Neural progenitor cell (in vitro differentiated cells): ENCODE data around the gene KLHL26. TPM values are rescaled to one million over a fixed set of nuclear protein-coding genes. Genes with fewer than 3 reads are reported as not detected.

ENCODE experiments used
- DNase-seq: peaks from one replicate; pipeline ENCODE4 v3.0.0-alpha.2; 2016; ENCODE audit warnings: low spot score
- H2AFZ ChIP-seq: fragments of 200-600 bp; sonication (generic); replicated peaks from 2 replicates; pipeline ENCODE4 v1.6.1; 2016; ENCODE audit warnings: antibody characterized with exemption
- H3F3A ChIP-seq: fragments of 200-600 bp; sonication (generic); 2 replicates; pipeline ENCODE4 v1.6.1; 2016; ENCODE audit warnings: antibody characterized with exemption, low read depth
- H3K27ac ChIP-seq: fragments of 200-600 bp; sonication (generic); 2 replicates; pipeline ENCODE4 v1.5.1; 2016; ENCODE audit warnings: mild to moderate bottlenecking
- H3K27me3 ChIP-seq: fragments of 200-600 bp; sonication (generic); 2 replicates; pipeline ENCODE4 v1.6.1; 2016; ENCODE audit warnings: mild to moderate bottlenecking, moderate library complexity
- H3K36me3 ChIP-seq: fragments of 200-600 bp; sonication (generic); 2 replicates; pipeline ENCODE4 v1.5.1; 2016
- H3K4me1 ChIP-seq: fragments of 200-600 bp; sonication (generic); 2 replicates; pipeline ENCODE4 v1.6.1; 2016; ENCODE audit warnings: mixed run types
- H3K4me2 ChIP-seq: fragments of 200-600 bp; sonication (generic); 2 replicates; pipeline ENCODE4 v1.6.1; 2016
- H3K4me3 ChIP-seq: fragments of 200-600 bp; sonication (generic); 2 replicates; pipeline ENCODE4 v1.5.1; 2016
- H3K79me2 ChIP-seq: fragments of 200-600 bp; sonication (generic); 2 replicates; pipeline ENCODE4 v1.6.1; 2016; ENCODE audit warnings: low read depth
- H3K9ac ChIP-seq: fragments of 200-600 bp; sonication (generic); 2 replicates; pipeline ENCODE4 v1.6.1; 2016
- H3K9me3 ChIP-seq: fragments of 200-600 bp; sonication (generic); 2 replicates; pipeline ENCODE4 v1.5.1; 2016; ENCODE audit warnings: low read depth
- H4K20me1 ChIP-seq: fragments of 200-600 bp; sonication (generic); 2 replicates; pipeline ENCODE4 v1.6.1; 2016; ENCODE audit warnings: low read depth
- H3K27ac Mint-ChIP-seq: 3 replicates; pipeline ENCODE4 v1.8.0; 2021; ENCODE audit warnings: mixed read lengths
- H3K27me3 Mint-ChIP-seq: 2 replicates; pipeline ENCODE4 v1.8.0; 2022; ENCODE audit warnings: low read depth, mild to moderate bottlenecking, inconsistent platforms, moderate library complexity, mixed read lengths; ENCODE audit not compliant: insufficient read depth
- H3K36me3 Mint-ChIP-seq: 3 replicates; pipeline ENCODE4 v1.8.0; 2021; ENCODE audit warnings: mixed read lengths
- H3K4me1 Mint-ChIP-seq: 3 replicates; pipeline ENCODE4 v1.8.0; 2021; ENCODE audit warnings: mixed read lengths
- H3K4me3 Mint-ChIP-seq: 3 replicates; pipeline ENCODE4 v1.8.0; 2021; ENCODE audit warnings: mild to moderate bottlenecking, moderate library complexity, mixed read lengths
- H3K9me3 Mint-ChIP-seq: 3 replicates; pipeline ENCODE4 v1.8.0; 2020; ENCODE audit warnings: mixed read lengths
- EZH2 ChIP-seq: fragments of 200-600 bp; sonication (generic); IDR thresholded peaks from 2 replicates; pipeline ENCODE4 v1.6.1; 2017; ENCODE audit warnings: antibody characterized with exemption, mild to moderate bottlenecking, moderate library complexity
- EZH2phosphoT487 ChIP-seq: fragments of 200-600 bp; sonication (generic); IDR thresholded peaks from 2 replicates; pipeline ENCODE4 v1.6.1; 2017; ENCODE audit warnings: antibody characterized with exemption
- total RNA-seq: library from RNA; depleted of rRNA; stranded (reverse); fragments of >200 nt; gene quantifications from 2 replicates; pipeline ENCODE4 v1.2.3, GENCODE V29; 2015; ENCODE audit warnings: low replicate concordance
- TF ChIP-seq, protein P1 (sequence below): fragments of 200-600 bp; sonication (generic); IDR thresholded peaks from 2 replicates; pipeline ENCODE4 v1.5.1; 2017; ENCODE audit warnings: antibody characterized with exemption, mild to moderate bottlenecking

The KLHL26 gene
- total RNA-seq, 1 donor from 2014 or later, result 5.8 TPM

DNA sequence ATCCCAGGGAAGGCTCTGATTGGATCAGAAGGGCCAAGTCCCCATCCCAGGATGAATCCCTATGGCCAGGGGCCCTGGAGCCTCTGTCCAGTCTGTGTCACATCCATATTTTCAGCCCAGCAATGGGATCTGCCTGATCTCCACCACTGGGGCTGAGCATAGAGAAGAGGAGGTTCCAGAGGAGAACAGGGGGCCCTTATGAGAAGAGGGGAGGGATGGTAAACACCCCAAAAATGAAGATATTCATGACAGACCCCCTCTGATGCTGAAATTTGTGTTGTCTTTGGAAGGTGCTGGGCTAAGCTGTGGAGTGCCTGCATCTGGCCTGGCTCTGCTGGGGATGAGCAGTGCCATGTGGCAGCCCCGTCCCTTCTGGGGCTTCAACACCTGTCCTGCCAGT is 14.5 kb downstream of the KLHL26 start:
- Mint-ChIP-seq H3K4me1 (peaks cover 61% of the 10 kb centered on the region), H3K9me3 (no peaks in the 10 kb centered on the region), H3K4me3 (peak overlapping the region; percentile 50), H3K27me3 (peaks cover 12% of the 10 kb centered on the region), H3K27ac (peak overlapping the region; percentile 33), H3K36me3 (peaks cover 5% of the 10 kb centered on the region)
- Histone ChIP-seq H3K4me3 (no peak overlapping the region), H3K9ac (no peak overlapping the region), H3K36me3 (no peaks in the 10 kb centered on the region), H3F3A (no peaks in the 10 kb centered on the region), H4K20me1 (peaks cover 74% of the 10 kb centered on the region), H3K9me3 (no peaks in the 10 kb centered on the region), H3K79me2 (no peaks in the 10 kb centered on the region), H3K4me2 (no peak overlapping the region), H3K27ac (no peak overlapping the region), H3K27me3 (no peaks in the 10 kb centered on the region), H3K4me1 (peaks cover 9% of the 10 kb centered on the region), H2AFZ (no peak overlapping the region)
- DNase-seq, result no peak
- TF ChIP-seq EZH2 (no peak), EZH2phosphoT487 (no peak)
- TF ChIP-seq, protein P1, sequence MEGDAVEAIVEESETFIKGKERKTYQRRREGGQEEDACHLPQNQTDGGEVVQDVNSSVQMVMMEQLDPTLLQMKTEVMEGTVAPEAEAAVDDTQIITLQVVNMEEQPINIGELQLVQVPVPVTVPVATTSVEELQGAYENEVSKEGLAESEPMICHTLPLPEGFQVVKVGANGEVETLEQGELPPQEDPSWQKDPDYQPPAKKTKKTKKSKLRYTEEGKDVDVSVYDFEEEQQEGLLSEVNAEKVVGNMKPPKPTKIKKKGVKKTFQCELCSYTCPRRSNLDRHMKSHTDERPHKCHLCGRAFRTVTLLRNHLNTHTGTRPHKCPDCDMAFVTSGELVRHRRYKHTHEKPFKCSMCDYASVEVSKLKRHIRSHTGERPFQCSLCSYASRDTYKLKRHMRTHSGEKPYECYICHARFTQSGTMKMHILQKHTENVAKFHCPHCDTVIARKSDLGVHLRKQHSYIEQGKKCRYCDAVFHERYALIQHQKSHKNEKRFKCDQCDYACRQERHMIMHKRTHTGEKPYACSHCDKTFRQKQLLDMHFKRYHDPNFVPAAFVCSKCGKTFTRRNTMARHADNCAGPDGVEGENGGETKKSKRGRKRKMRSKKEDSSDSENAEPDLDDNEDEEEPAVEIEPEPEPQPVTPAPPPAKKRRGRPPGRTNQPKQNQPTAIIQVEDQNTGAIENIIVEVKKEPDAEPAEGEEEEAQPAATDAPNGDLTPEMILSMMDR, result no peak

DNA sequence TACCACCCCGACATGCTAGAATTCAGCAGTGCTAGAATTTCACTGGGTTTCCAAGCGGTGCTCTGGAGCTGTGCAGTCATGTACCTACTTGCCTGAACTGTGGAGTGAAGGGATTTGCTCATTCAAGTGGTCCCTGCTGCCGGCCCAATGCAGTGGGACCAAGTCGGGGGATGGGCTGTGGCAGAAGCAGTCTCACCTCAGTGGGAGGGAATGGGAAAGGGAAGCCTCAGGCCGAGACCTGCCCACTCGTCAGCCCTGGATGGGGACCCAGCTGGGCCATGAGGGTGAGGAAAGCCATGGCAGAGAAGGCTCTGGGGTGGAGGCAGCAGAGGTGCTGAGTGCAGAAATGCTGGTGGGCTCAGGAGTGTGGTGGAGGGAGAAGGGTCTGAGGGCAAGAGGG is 14.9 kb downstream of the KLHL26 start:
- peaks cover 9% of the 10 kb centered on the region for H3K4me1 ChIP-seq
- peak overlapping the region; percentile 50 for H3K4me3 Mint-ChIP-seq
- no peaks in the 10 kb centered on the region for H3K79me2 ChIP-seq
- H3K9ac ChIP-seq, result no peak overlapping the region
- H3K4me3 ChIP-seq, result no peak overlapping the region
- no peaks in the 10 kb centered on the region for H3K9me3 Mint-ChIP-seq
- H3F3A ChIP-seq, result no peaks in the 10 kb centered on the region
- H3K27ac ChIP-seq, result no peak overlapping the region
- H3K27me3 Mint-ChIP-seq, result peaks cover 12% of the 10 kb centered on the region
- no peaks in the 10 kb centered on the region for H3K9me3 ChIP-seq
- TF ChIP-seq, protein P1, result no peak
- TF ChIP-seq EZH2phosphoT487 (no peak), EZH2 (no peak)
- peaks cover 73% of the 10 kb centered on the region for H4K20me1 ChIP-seq
- no peak for DNase-seq
- no peak overlapping the region for H2AFZ ChIP-seq
- peaks cover 60% of the 10 kb centered on the region for H3K4me1 Mint-ChIP-seq
- peaks cover 5% of the 10 kb centered on the region for H3K36me3 Mint-ChIP-seq
- no peaks in the 10 kb centered on the region for H3K36me3 ChIP-seq
- H3K27me3 ChIP-seq, result no peaks in the 10 kb centered on the region
- peak overlapping the region; percentile 33 for H3K27ac Mint-ChIP-seq
- no peak overlapping the region for H3K4me2 ChIP-seq

DNA sequence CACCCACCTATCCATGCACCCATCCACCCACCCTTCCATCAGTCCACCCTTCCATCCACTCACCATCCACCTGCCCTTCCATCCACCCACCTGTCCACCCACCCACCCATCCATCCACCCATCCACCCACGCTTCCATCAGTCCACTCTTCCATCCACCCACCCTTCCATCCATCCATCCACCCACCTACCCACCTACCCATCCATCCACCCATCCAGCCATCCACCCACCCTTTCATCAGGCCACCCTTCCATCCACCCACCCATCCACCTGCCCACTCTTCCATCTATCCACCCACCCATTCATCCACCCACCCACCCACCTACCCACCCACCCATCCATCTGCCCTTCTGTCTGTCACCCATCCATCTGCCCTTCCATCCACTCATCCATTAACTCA is 17.0 kb downstream of the KLHL26 start:
- Histone ChIP-seq H3K9ac (no peak overlapping the region), H3K4me1 (peaks cover 18% of the 10 kb centered on the region), H3K4me3 (no peak overlapping the region), H2AFZ (no peak overlapping the region), H3K27ac (no peak overlapping the region), H4K20me1 (peaks cover 74% of the 10 kb centered on the region), H3K79me2 (no peaks in the 10 kb centered on the region), H3K9me3 (no peaks in the 10 kb centered on the region), H3K4me2 (no peak overlapping the region), H3K27me3 (no peaks in the 10 kb centered on the region), H3F3A (no peaks in the 10 kb centered on the region), H3K36me3 (no peaks in the 10 kb centered on the region)
- peaks cover 7% of the 10 kb centered on the region for H3K27me3 Mint-ChIP-seq
- DNase-seq, result no peak
- no peak overlapping the region for H3K4me3 Mint-ChIP-seq
- no peaks in the 10 kb centered on the region for H3K9me3 Mint-ChIP-seq
- TF ChIP-seq EZH2phosphoT487, result no peak
- no peak for TF ChIP-seq EZH2
- TF ChIP-seq, protein P1, result no peak
- H3K27ac Mint-ChIP-seq, result no peak overlapping the region
- peaks cover 4% of the 10 kb centered on the region for H3K36me3 Mint-ChIP-seq
- H3K4me1 Mint-ChIP-seq, result peaks cover 63% of the 10 kb centered on the region
